OCI-LY3 (cell line): ENCODE measurements around the gene TRPM5.

Source experiments
- EZH2phosphoT487 ChIP-seq: fragments of 200-600 bp; shearing (Covaris generic); IDR thresholded peaks from 2 replicates; pipeline ENCODE4 v1.6.1; 2018; ENCODE audit warnings: antibody characterized with exemption, mixed run types, low read depth
- TF ChIP-seq, protein P1 (sequence below): fragments of 200-600, 300-600 bp; sonication (generic); IDR thresholded peaks from 2 replicates; pipeline ENCODE4 v1.5.1; 2014; ENCODE audit warnings: antibody characterized with exemption, low read length, low read depth

DNA sequence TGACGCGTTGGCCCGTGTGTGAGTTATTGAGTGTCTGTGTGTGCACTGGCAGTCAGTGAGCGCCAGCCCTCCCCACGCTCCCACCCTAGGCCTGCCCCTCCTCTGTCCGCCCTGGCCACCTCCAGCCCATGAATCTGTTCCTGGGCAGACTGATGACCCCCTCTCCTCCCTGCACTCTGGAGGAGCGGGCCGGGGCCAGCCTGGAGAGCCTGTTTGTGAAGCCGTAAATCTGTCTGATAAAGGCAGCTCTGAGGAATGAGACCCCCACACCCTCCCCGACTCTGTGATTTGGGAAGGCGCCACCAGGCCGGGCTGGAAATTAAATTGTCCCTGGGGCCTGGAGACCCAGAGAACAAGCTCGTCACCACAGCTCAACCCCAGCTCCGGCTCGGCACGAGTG is 35.2 kb downstream of the TRPM5 start:
- TF ChIP-seq, protein P1, sequence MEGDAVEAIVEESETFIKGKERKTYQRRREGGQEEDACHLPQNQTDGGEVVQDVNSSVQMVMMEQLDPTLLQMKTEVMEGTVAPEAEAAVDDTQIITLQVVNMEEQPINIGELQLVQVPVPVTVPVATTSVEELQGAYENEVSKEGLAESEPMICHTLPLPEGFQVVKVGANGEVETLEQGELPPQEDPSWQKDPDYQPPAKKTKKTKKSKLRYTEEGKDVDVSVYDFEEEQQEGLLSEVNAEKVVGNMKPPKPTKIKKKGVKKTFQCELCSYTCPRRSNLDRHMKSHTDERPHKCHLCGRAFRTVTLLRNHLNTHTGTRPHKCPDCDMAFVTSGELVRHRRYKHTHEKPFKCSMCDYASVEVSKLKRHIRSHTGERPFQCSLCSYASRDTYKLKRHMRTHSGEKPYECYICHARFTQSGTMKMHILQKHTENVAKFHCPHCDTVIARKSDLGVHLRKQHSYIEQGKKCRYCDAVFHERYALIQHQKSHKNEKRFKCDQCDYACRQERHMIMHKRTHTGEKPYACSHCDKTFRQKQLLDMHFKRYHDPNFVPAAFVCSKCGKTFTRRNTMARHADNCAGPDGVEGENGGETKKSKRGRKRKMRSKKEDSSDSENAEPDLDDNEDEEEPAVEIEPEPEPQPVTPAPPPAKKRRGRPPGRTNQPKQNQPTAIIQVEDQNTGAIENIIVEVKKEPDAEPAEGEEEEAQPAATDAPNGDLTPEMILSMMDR = no peak
- TF ChIP-seq EZH2phosphoT487 = no peak
